ENCODE measurements around the gene AGTPBP1. TPM values are rescaled to one million over a fixed set of nuclear protein-coding genes. Genes with fewer than 3 reads are reported as not detected.

AGTPBP1 gene
- total and polyA plus RNA-seq, 2 of the 8 experiments (the other 6 are each of a cell fraction or from before 2014, with no cell fraction given), result 13.4 to 65.2 TPM

- no peak for TF ChIP-seq CHD7 (IDR thresholded peaks at IDR 0.05; ENCODE audit: insufficient replicate concordance, low read length)
- no peak for TF ChIP-seq NANOG (IDR thresholded peaks at IDR 0.05; ENCODE audit: insufficient read depth, low read depth, low read length, poor library complexity, severe bottlenecking)
- no peak for TF ChIP-seq NRF1 (IDR thresholded peaks at IDR 0.05; ENCODE audit: low read depth, low read length)
- no peak for TF ChIP-seq FOSL1 (IDR thresholded peaks at IDR 0.05; ENCODE audit: insufficient read depth, low read depth, low read length)
- TF ChIP-seq KDM5A (IDR thresholded peaks at IDR 0.05; ENCODE audit: low read length), result no peak
- TF ChIP-seq SIN3A (conservative IDR thresholded peaks at IDR 0.05 in 1 of 2, IDR thresholded peaks at IDR 0.05 in 1 of 2; ENCODE audit: low read depth in 1 of 2, low read length in 2 of 2), result no peak
- TF ChIP-seq ZNF274 (IDR thresholded peaks at IDR 0.05; ENCODE audit: borderline replicate concordance, extremely low read depth, low read length), result no peak
- TF ChIP-seq CBX8 (IDR thresholded peaks at IDR 0.05; ENCODE audit: borderline replicate concordance, low read depth, low read length), result no peak
- TF ChIP-seq EP300 (IDR thresholded peaks at IDR 0.05; ENCODE audit: borderline replicate concordance in 1 of 2, low read depth in 2 of 2, low read length in 2 of 2), result no peak
- no peak for TF ChIP-seq SP1 (IDR thresholded peaks at IDR 0.05; ENCODE audit: low read depth, low read length)
- no peak for TF ChIP-seq ASH2L (IDR thresholded peaks at IDR 0.05; ENCODE audit: low read length)
Measured at GRCh38 chr9:85501456-85501855, 240.3 kb downstream of the AGTPBP1 start (continued).

Data from H1 (cell line).